ENCODE measurements around the gene HBB. TPM values are rescaled to one million over a fixed set of nuclear protein-coding genes. Genes with fewer than 3 reads are reported as not detected.

The HBB gene
- total RNA-seq, 1 donor from 2014 or later = not detected

- H3K4me3 ChIP-seq (ENCODE audit: low read depth, low read length) = no peak overlapping the region
- TF ChIP-seq CTCF (conservative IDR thresholded peaks at IDR 0.05; ENCODE audit: low read depth, low read length) = no peak
- no peak for DNase-seq (ENCODE audit: low read depth)
Observed at GRCh38 chr11:5245155-5245554, 18.3 kb upstream of the HBB start.

- DNase-seq (ENCODE audit: low read depth) = no peak
- TF ChIP-seq CTCF (conservative IDR thresholded peaks at IDR 0.05; ENCODE audit: low read depth, low read length) = no peak
- no peak overlapping the region for H3K4me3 ChIP-seq (ENCODE audit: low read depth, low read length)
Observed at GRCh38 chr11:5243816-5244180, 16.9 kb upstream of the HBB start.

- H3K4me3 ChIP-seq (ENCODE audit: low read depth, low read length) = no peak overlapping the region
- no peak for TF ChIP-seq CTCF (conservative IDR thresholded peaks at IDR 0.05; ENCODE audit: low read depth, low read length)
- no peak for DNase-seq (ENCODE audit: low read depth)
Observed at GRCh38 chr11:5242933-5243815, 16.3 kb upstream of the HBB start.

GRCh38 chr11:5242208-5242607, 15.3 kb upstream of the HBB start:
- no peak for TF ChIP-seq CTCF (conservative IDR thresholded peaks at IDR 0.05; ENCODE audit: low read depth, low read length)

GRCh38 chr11:5241458-5241857, 14.6 kb upstream of the HBB start:
- no peak overlapping the region for H3K4me3 ChIP-seq (ENCODE audit: low read depth, low read length)
- no peak for TF ChIP-seq CTCF (conservative IDR thresholded peaks at IDR 0.05; ENCODE audit: low read depth, low read length)
- no peak for DNase-seq (ENCODE audit: low read depth)

More at GRCh38 chr11:5242208-5242607, 15.3 kb upstream of the HBB start:
- H3K4me3 ChIP-seq (ENCODE audit: low read depth, low read length) = no peak overlapping the region
- DNase-seq (ENCODE audit: low read depth) = no peak

GRCh38 chr11:5240458-5240857, 13.6 kb upstream of the HBB start:
- TF ChIP-seq CTCF (conservative IDR thresholded peaks at IDR 0.05; ENCODE audit: low read depth, low read length) = no peak
- no peak for DNase-seq (ENCODE audit: low read depth)
- no peak overlapping the region for H3K4me3 ChIP-seq (ENCODE audit: low read depth, low read length)

GRCh38 chr11:5240056-5240455, 13.2 kb upstream of the HBB start:
- DNase-seq (ENCODE audit: low read depth) = no peak
- H3K4me3 ChIP-seq (ENCODE audit: low read depth, low read length) = no peak overlapping the region
- no peak for TF ChIP-seq CTCF (conservative IDR thresholded peaks at IDR 0.05; ENCODE audit: low read depth, low read length)
